IPS DF 6.9 (cell line): ENCODE results near the gene TDRD7.

Experiments used
- DNase-seq: peaks from one replicate; pipeline ENCODE4 v3.0.0-alpha.2; 2013; ENCODE audit warnings: low read depth, low spot score
- H3K27ac ChIP-seq: one replicate; pipeline ENCODE4 v1.5.1; 2013; ENCODE audit warnings: low read length, control low read depth
- H3K27me3 ChIP-seq: 2 replicates; pipeline ENCODE4 v1.6.1; 2013; ENCODE audit warnings: mild to moderate bottlenecking, low read length; ENCODE audit not compliant: control insufficient read depth, insufficient read depth
- H3K36me3 ChIP-seq: 2 replicates; pipeline ENCODE4 v1.6.1; 2013; ENCODE audit warnings: low read length; ENCODE audit not compliant: control insufficient read depth, insufficient read depth
- H3K4me1 ChIP-seq: 2 replicates; pipeline ENCODE4 v1.6.1; 2013; ENCODE audit warnings: low read length; ENCODE audit not compliant: control insufficient read depth, insufficient read depth
- H3K4me3 ChIP-seq: 2 replicates; pipeline ENCODE4 v1.5.1; 2013; ENCODE audit warnings: mild to moderate bottlenecking, low read length
- H3K9me3 ChIP-seq: 2 replicates; pipeline ENCODE4 v1.6.1; 2013; ENCODE audit warnings: low read length, inconsistent platforms; ENCODE audit not compliant: control insufficient read depth, insufficient read depth
- WGBS: extraction: QIAGEN DNeasy Blood & Tissue Kit; methylation state at CpG from one replicate; pipeline ENCODE4 v1.1.7; 2013; ENCODE audit warnings: mixed read lengths, missing lambda C conversion rate; ENCODE audit not compliant: insufficient read length, insufficient coverage; 5-methylcytosine and 5-hydroxymethylcytosine counted together

The TDRD7 gene

DNA sequence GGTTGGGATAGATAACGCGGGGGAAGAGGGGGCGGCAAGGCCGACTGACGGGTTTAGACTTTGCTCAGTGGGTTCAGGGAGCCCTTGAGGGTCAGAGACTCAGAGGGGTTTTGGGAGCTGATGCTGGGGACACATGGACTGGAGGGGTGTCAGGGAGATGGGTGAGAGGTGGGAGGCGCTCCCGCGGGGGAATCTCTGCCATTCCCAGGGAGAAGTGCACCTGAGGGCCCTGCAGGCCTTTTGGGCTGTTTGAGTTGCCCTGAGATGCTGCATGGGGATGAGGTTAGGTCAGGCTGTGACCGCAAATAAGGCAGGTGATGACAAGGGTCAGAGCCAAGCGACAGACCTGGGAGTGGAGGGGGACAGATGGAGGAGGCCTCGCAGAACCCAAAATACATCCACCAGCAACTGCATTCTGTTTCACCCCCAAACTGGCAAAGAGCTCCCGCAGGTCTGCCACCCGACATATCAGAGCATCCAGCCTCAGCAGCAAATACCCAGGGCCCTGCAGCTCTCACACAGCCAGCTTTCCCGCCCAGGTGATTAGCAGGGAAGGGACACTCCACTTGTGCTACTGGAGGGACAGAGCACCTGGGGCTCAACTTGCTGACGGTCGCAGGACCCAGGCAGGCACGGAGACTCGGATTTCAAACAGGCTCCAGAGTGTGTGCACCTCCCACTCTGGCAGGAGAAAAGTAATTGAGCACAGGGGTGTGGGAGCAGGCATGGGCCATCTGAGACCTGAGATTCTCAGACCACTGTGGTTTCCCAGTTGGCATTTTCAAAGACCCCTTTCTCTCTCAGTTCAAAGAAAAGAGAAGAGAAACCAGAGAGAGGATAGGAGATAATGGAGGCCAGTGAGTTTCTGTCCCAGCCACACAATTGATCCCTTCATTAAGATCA is 116.0 kb downstream of the TDRD7 start:
- Histone ChIP-seq H3K36me3 (no peaks in the 10 kb centered on the region), H3K4me3 (no peak overlapping the region), H3K9me3 (no peaks in the 10 kb centered on the region), H3K27me3 (no peaks in the 10 kb centered on the region), H3K27ac (no peak overlapping the region), H3K4me1 (peaks cover 8% of the 10 kb centered on the region; the same call in 1 of the 2 replicates)
- no CpG with 5 or more reads among the region's 18 CpGs for WGBS
- no peak for DNase-seq

DNA sequence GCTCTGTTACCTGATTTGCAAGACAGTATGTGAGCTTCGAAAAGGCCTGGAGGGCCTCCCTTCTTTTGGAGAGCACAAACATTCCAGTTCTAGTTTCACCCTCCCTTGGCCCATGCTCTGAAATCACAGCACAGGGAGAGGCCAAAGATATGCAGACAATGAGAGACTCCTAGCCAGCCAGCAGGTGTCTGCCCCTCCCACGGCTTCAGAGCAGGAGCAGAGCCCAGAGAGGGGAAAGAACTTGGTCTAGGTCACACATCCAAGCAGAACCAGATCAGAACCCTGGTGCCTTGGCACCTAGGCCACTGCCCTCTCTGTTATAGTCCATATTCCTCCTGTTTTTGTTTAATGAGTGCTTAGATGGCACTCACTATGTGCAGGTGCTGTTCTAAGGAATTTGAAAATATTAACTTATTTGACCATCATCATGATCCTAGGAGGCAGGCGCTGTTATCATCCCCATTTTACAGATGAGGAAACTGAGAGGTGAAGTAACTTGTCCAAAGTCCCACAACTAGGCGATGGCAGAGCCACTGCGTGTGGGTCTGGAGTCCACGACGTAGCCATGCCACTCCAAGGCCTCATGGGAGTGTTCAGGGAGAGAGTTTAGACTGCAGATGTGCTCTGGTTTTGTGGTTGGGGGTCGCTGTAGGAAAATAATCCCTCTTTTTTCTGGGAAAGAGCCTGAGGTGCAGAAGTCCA is 116.8 kb downstream of the TDRD7 start:
- peaks cover 8% of the 10 kb centered on the region; the same call in 1 of the 2 replicates for H3K4me1 ChIP-seq
- DNase-seq: no peak
- no peaks in the 10 kb centered on the region for H3K9me3 ChIP-seq
- no peaks in the 10 kb centered on the region for H3K27me3 ChIP-seq
- no CpG with 5 or more reads among the region's 8 CpGs for WGBS
- no peak overlapping the region for H3K4me3 ChIP-seq
- no peak overlapping the region for H3K27ac ChIP-seq
- H3K36me3 ChIP-seq: no peaks in the 10 kb centered on the region

DNA sequence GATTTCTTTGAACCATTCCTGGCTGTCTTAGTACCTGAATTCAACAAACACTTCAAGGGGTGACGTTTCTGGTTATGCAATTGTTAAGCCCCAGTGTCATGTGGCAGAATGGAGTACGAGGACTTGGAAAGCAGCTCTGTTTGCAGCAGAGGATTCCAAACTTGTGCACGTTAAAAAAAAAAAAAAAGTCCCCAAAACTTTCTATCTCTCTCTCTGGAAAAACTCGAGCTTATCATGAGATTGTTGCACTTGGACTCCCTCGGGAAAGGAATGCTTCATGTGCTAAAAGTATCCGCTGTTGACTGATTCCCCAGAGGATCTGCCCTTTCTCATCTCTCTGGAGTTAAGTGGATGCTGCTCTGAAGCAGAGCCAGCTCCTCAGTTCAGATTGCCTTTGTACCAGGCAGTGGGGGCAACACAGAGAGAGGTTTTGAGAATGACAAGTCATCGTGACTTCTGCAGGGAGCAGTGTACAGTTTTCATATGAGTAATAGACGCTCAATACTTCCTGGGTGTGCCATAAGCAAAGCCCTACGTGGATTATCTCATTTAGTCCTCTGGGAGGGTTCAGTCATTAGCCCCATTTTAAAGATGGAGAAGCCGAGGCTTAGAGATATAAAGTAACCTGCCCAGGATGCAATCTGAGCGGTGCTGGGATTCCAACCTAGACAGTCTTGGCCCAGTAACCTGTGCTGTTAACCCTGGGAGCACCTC is 117.6 kb downstream of the TDRD7 start:
- Histone ChIP-seq H3K36me3 (no peaks in the 10 kb centered on the region), H3K27ac (no peak overlapping the region), H3K27me3 (no peaks in the 10 kb centered on the region), H3K4me1 (peaks cover 8% of the 10 kb centered on the region; the same call in 1 of the 2 replicates), H3K4me3 (no peak overlapping the region), H3K9me3 (no peaks in the 10 kb centered on the region)
- no CpG with 5 or more reads among the region's 11 CpGs for WGBS
- DNase-seq: no peak

- no peak for DNase-seq
- H3K27ac ChIP-seq: no peak overlapping the region
- WGBS: no CpG with 5 or more reads among the region's 9 CpGs
Observed at GRCh38 chr9:97531888-97532376, 120.0 kb downstream of the TDRD7 start.

GRCh38 chr9:97534185-97534584 is 122.3 kb downstream of the TDRD7 start:
- no peaks in the 10 kb centered on the region for H3K9me3 ChIP-seq
- no peak overlapping the region for H3K4me3 ChIP-seq
- H3K27ac ChIP-seq: no peak overlapping the region
- no peaks in the 10 kb centered on the region for H3K27me3 ChIP-seq
- H3K36me3 ChIP-seq: no peaks in the 10 kb centered on the region
- DNase-seq: no peak
- no CpG with 5 or more reads among the region's 3 CpGs for WGBS
- no peaks in the 10 kb centered on the region for H3K4me1 ChIP-seq

More at GRCh38 chr9:97531888-97532376, 120.0 kb downstream of the TDRD7 start:
- no peaks in the 10 kb centered on the region for H3K9me3 ChIP-seq
- peaks cover 8% of the 10 kb centered on the region; the same call in 1 of the 2 replicates for H3K4me1 ChIP-seq
- no peaks in the 10 kb centered on the region for H3K36me3 ChIP-seq
- no peak overlapping the region for H3K4me3 ChIP-seq
- no peaks in the 10 kb centered on the region for H3K27me3 ChIP-seq

- Histone ChIP-seq H3K27me3 (no peaks in the 10 kb centered on the region), H3K9me3 (no peaks in the 10 kb centered on the region), H3K4me1 (no peaks in the 10 kb centered on the region), H3K36me3 (no peaks in the 10 kb centered on the region), H3K27ac (no peak overlapping the region), H3K4me3 (no peak overlapping the region)
- no peak for DNase-seq
- no CpG with 5 or more reads among the region's 10 CpGs for WGBS
Observed at GRCh38 chr9:97534961-97535594, 123.2 kb downstream of the TDRD7 start.

DNA sequence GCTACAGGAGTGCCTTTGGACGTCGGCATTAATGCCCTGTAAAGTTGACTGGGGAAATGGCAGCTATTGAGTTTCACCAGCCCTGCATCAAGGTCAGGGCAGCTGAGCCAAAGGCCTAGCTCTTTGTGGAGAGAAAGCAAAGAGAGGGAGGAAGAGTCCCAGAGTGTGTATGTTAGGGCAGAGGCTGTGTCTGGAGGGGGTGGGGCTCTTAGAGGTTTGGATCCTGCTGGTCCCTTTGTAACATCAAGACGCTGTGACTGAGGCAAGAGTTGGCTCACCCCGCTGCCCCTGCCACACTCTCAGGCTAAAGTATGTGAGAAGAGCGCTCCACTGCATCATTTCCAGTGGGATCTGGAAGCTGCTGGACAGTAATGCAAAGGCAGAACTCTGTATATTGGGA is 123.9 kb downstream of the TDRD7 start:
- WGBS: no CpG with 5 or more reads among the region's 5 CpGs
- DNase-seq: no peak
- Histone ChIP-seq H3K27me3 (no peaks in the 10 kb centered on the region), H3K27ac (no peak overlapping the region), H3K36me3 (no peaks in the 10 kb centered on the region), H3K4me1 (no peaks in the 10 kb centered on the region), H3K9me3 (no peaks in the 10 kb centered on the region), H3K4me3 (no peak overlapping the region)

DNA sequence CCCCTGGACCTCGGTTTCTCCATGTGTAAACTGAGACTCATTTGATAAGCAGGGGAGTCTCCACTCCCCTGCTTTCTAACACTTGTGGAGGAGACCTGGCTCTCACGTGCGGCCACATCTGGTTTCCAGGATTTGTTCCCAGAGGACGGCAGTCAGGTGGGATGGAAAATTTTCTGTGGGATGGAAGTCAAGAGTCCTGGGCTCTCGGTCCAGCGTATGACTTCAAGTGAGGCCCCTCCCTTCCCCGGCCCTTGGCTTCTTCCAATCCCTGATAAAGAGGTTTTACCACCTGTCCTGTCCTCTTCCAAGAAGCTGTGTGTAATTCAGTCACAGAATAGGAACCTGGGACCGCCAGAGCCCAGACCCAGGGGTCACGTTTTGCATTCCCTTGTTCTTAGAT is 124.6 kb downstream of the TDRD7 start:
- Histone ChIP-seq H3K36me3 (no peaks in the 10 kb centered on the region), H3K27me3 (no peaks in the 10 kb centered on the region), H3K4me3 (no peak overlapping the region), H3K27ac (no peak overlapping the region), H3K9me3 (no peaks in the 10 kb centered on the region), H3K4me1 (no peaks in the 10 kb centered on the region)
- no peak for DNase-seq
- WGBS: no CpG with 5 or more reads among the region's 9 CpGs

- Histone ChIP-seq H3K27me3 (no peaks in the 10 kb centered on the region), H3K9me3 (no peaks in the 10 kb centered on the region), H3K4me1 (peaks cover 1% of the 10 kb centered on the region), H3K36me3 (no peaks in the 10 kb centered on the region), H3K27ac (no peak overlapping the region), H3K4me3 (no peak overlapping the region)
- DNase-seq: no peak
- no CpG with 5 or more reads among the region's 1 CpG for WGBS
Observed at GRCh38 chr9:97543561-97543960, 131.7 kb downstream of the TDRD7 start.

- no peak overlapping the region for H3K4me3 ChIP-seq
- H3K27me3 ChIP-seq: no peaks in the 10 kb centered on the region
- no CpG with 5 or more reads among the region's 8 CpGs for WGBS
- H3K4me1 ChIP-seq: peaks cover 1% of the 10 kb centered on the region
- no peak overlapping the region for H3K27ac ChIP-seq
- no peaks in the 10 kb centered on the region for H3K36me3 ChIP-seq
- H3K9me3 ChIP-seq: no peaks in the 10 kb centered on the region
- DNase-seq: no peak
Observed at GRCh38 chr9:97545486-97545885, 133.6 kb downstream of the TDRD7 start.
